ENCODE measurements around the gene TEPSIN.

Gene TEPSIN

DNA sequence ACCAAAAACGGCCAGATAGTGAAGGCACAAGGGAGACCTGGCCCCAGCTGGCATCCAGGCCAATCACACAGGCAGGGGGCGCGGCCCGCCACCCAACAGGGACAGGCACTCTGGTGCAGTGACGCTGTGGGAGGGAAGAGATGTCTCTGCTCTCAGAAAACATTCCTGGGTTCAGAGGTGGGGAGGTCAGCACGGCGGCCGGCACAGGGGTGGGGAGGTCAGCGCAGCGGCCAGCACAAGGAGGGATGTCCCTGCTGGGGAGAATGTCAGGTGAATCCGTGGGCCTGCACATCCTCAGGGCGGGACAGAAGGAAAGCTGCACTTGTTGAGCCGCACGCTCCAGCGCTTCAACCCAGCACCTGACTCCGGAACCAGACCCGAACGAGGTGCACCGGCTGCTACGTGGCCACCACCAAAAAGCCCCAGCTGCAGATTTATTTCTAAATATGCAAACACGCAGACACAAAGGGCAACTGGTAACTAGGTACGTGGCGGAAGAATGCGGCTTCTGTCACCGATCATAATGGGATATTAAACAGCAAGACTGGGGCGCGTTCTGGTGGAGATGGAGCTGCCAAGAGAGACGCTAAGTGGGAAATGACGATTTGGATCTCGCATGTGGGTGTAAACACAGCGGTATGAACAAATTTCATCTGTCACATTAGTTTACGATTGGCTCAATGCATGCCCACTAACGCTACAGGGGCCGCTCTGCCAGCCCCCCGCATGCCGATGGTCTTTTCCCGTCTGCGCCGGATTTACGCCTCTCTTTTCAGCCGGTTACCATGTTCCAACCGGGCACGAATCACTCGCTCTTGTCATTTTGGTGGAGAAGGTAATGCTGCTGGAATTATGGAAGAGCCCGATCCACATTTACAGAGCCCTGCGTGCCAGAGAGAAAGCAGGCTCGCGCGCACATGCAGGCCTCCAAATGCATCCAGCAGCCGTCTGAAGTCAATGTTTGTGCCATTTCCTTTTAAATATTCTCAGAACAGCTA, 40.7 kb upstream of the TEPSIN start:
- TF ChIP-seq NFIC (IDR thresholded peaks at IDR 0.05) (no peak), EP300 (IDR thresholded peaks at IDR 0.05; ENCODE audit: borderline replicate concordance) (no peak), FOXM1 (IDR thresholded peaks at IDR 0.05; ENCODE audit: borderline replicate concordance, low read depth) (no peak), TEAD4 (IDR thresholded peaks at IDR 0.05) (no peak), YY1 (IDR thresholded peaks at IDR 0.05; ENCODE audit: low read depth) (no peak), ZBTB7A (IDR thresholded peaks at IDR 0.05; ENCODE audit: low read depth) (no peak), CREB1 (IDR thresholded peaks at IDR 0.05; ENCODE audit: low read depth) (no peak), TAF1 (IDR thresholded peaks at IDR 0.05; ENCODE audit: low read depth) (no peak), MAX (IDR thresholded peaks at IDR 0.05) (no peak), TCF12 (IDR thresholded peaks at IDR 0.05; ENCODE audit: low read depth) (no peak), REST (IDR thresholded peaks at IDR 0.05; ENCODE audit: low read depth) (no peak)

GRCh38 chr17:81278831-81279230, 40.0 kb upstream of the TEPSIN start:
- TF ChIP-seq TAF1 (IDR thresholded peaks at IDR 0.05; ENCODE audit: low read depth) (no peak), EGR1 (IDR thresholded peaks at IDR 0.05) (no peak), YY1 (IDR thresholded peaks at IDR 0.05; ENCODE audit: low read depth) (no peak), CEBPB (IDR thresholded peaks at IDR 0.05) (no peak), FOXM1 (IDR thresholded peaks at IDR 0.05; ENCODE audit: borderline replicate concordance, low read depth) (no peak), NFIC (IDR thresholded peaks at IDR 0.05) (no peak)
- TF ChIP-seq, protein P1, sequence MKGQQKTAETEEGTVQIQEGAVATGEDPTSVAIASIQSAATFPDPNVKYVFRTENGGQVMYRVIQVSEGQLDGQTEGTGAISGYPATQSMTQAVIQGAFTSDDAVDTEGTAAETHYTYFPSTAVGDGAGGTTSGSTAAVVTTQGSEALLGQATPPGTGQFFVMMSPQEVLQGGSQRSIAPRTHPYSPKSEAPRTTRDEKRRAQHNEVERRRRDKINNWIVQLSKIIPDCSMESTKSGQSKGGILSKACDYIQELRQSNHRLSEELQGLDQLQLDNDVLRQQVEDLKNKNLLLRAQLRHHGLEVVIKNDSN (IDR thresholded peaks at IDR 0.05), result no peak

GRCh38 chr17:81277946-81278693, 39.3 kb upstream of the TEPSIN start:
- TF ChIP-seq TAF1 (IDR thresholded peaks at IDR 0.05; ENCODE audit: low read depth), result no peak
- no peak for TF ChIP-seq TEAD4 (IDR thresholded peaks at IDR 0.05)
- TF ChIP-seq EP300 (IDR thresholded peaks at IDR 0.05; ENCODE audit: borderline replicate concordance), result no peak
- no peak for TF ChIP-seq NFIC (IDR thresholded peaks at IDR 0.05)
- no peak for TF ChIP-seq YY1 (IDR thresholded peaks at IDR 0.05; ENCODE audit: low read depth)
- TF ChIP-seq CEBPB (IDR thresholded peaks at IDR 0.05), result no peak
- TF ChIP-seq EGR1 (IDR thresholded peaks at IDR 0.05), result no peak

DNA sequence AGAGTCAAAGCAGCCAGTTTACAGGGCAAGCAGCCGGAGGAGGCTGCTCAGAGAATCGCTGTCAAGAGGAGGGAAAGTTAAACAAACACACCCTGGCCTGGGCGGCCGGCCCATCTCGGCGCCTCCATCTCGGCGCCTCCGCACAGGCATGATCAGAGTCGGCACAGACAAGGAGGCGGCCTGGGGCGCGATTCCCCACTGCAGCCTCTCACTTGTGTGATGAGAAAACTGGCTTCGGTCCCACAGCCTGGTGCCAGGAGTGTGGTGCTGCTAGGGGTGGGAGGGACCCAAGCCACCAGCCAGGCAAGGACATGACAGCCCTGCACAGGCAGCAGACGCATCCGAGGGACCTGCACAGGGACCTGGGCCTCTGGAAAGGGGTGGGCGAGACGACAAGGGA, 38.6 kb upstream of the TEPSIN start:
- TF ChIP-seq, protein P1 (IDR thresholded peaks at IDR 0.05), result no peak
- TF ChIP-seq RAD21 (IDR thresholded peaks at IDR 0.05; ENCODE audit: low read depth), result no peak
- TF ChIP-seq YY1 (IDR thresholded peaks at IDR 0.05; ENCODE audit: low read depth), result no peak
- no peak for TF ChIP-seq CREB1 (IDR thresholded peaks at IDR 0.05; ENCODE audit: low read depth)
- TF ChIP-seq MAX (IDR thresholded peaks at IDR 0.05), result no peak
- TF ChIP-seq FOXM1 (IDR thresholded peaks at IDR 0.05; ENCODE audit: borderline replicate concordance, low read depth), result no peak
- no peak for TF ChIP-seq NFIC (IDR thresholded peaks at IDR 0.05)
- no peak for TF ChIP-seq REST (IDR thresholded peaks at IDR 0.05; ENCODE audit: low read depth)

DNA sequence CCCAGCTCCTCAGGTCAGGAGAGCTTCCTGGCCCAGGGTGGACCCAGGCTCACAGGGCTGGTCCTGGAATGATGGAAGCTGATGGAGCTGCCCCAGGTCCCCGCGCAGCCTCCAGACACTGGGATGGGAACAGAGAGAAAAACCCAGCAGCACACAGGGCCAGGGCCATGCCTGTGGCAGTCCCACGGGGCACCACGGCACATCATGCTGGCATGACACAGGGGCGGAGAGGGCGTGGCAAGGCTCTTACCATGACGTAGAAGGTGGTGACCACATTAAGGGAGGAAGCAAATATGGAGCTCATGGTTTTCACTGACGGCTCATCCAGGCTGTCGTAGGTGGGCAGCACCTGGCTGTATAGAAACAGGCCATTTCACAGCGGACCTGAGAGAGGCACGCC, 37.9 kb upstream of the TEPSIN start:
- no peak for TF ChIP-seq EP300 (IDR thresholded peaks at IDR 0.05; ENCODE audit: borderline replicate concordance)
- no peak for TF ChIP-seq REST (IDR thresholded peaks at IDR 0.05; ENCODE audit: low read depth)
- TF ChIP-seq YY1 (IDR thresholded peaks at IDR 0.05; ENCODE audit: low read depth), result no peak
- no peak for TF ChIP-seq NFIC (IDR thresholded peaks at IDR 0.05)
- TF ChIP-seq EGR1 (IDR thresholded peaks at IDR 0.05), result no peak
- TF ChIP-seq MAX (IDR thresholded peaks at IDR 0.05), result no peak
- no peak for TF ChIP-seq FOXM1 (IDR thresholded peaks at IDR 0.05; ENCODE audit: borderline replicate concordance, low read depth)
- no peak for TF ChIP-seq ZBTB7A (IDR thresholded peaks at IDR 0.05; ENCODE audit: low read depth)
- no peak for TF ChIP-seq TEAD4 (IDR thresholded peaks at IDR 0.05)

All from Ishikawa (cell line).